Gastrocnemius medialis (tissue), 4 donors: ENCODE results near the gene TAMM41.

Source experiments
- POLR2A ChIP-seq, 2 donors: fragments of 450-650 bp; IDR thresholded peaks; one replicate each; pipeline ENCODE4 v1.6.1; 2017; ENCODE audit warnings: antibody characterized with exemption in 2 of 2, mild to moderate bottlenecking in 2 of 2, moderate library complexity in 2 of 2
- TF ChIP-seq, protein P1 (sequence below), 5 experiments: fragments of 450-650 bp in 3 of 5; fragments of 200-600 bp in 2 of 5; sonication (generic) in 2 of 5; IDR thresholded peaks in 4 of 5; conservative IDR thresholded peaks in 1 of 5; 1 replicate in 4 of 5; 2 replicates in 1 of 5; pipeline ENCODE4 v1.5.1; 2016 to 2019; ENCODE audit warnings: antibody characterized with exemption in 5 of 5, mild to moderate bottlenecking in 3 of 5, moderate library complexity in 3 of 5

GRCh38 chr3:11825301-11825700 lies 21.4 kb downstream of the TAMM41 start:
- TF ChIP-seq, protein P1, sequence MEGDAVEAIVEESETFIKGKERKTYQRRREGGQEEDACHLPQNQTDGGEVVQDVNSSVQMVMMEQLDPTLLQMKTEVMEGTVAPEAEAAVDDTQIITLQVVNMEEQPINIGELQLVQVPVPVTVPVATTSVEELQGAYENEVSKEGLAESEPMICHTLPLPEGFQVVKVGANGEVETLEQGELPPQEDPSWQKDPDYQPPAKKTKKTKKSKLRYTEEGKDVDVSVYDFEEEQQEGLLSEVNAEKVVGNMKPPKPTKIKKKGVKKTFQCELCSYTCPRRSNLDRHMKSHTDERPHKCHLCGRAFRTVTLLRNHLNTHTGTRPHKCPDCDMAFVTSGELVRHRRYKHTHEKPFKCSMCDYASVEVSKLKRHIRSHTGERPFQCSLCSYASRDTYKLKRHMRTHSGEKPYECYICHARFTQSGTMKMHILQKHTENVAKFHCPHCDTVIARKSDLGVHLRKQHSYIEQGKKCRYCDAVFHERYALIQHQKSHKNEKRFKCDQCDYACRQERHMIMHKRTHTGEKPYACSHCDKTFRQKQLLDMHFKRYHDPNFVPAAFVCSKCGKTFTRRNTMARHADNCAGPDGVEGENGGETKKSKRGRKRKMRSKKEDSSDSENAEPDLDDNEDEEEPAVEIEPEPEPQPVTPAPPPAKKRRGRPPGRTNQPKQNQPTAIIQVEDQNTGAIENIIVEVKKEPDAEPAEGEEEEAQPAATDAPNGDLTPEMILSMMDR (IDR thresholded peaks at IDR 0.05 in 4 of 5, conservative IDR thresholded peaks at IDR 0.05 in 1 of 5) = no peak
- TF ChIP-seq POLR2A (IDR thresholded peaks at IDR 0.05) = no peak
